GM04503 (cell line): Measurements from ENCODE around the gene NDEL1.

Experiments
- DNase-seq: peaks from one replicate; pipeline ENCODE4 v3.0.0-alpha.2; 2012; ENCODE audit warnings: low read depth

The NDEL1 gene

DNA sequence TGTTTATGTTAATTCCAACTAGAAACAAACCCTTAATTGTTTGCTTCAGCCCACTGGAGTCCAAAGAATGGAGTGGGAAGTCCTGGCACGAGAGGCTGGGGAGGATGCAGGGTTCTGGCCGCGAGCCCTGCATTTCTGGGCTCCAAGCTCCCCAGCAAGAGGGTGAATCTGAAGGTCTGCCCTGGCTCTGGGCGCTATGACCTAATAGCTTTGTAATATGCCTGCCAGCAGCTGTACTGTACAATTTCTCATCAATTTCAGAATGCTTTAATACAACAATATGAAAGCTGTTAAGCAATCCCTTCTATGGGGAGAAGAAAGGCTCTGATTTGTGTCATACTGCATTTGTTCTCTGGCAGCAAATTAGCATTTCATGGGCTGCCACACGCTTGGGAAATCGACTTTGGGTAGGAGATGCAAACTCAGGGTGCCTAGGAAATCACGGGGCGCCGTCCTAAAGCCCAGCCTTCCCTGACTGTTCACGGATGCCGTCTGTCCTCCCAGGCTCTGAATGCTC lies 43.8 kb downstream of the NDEL1 start:
- peak; percentile 92 for DNase-seq

DNA sequence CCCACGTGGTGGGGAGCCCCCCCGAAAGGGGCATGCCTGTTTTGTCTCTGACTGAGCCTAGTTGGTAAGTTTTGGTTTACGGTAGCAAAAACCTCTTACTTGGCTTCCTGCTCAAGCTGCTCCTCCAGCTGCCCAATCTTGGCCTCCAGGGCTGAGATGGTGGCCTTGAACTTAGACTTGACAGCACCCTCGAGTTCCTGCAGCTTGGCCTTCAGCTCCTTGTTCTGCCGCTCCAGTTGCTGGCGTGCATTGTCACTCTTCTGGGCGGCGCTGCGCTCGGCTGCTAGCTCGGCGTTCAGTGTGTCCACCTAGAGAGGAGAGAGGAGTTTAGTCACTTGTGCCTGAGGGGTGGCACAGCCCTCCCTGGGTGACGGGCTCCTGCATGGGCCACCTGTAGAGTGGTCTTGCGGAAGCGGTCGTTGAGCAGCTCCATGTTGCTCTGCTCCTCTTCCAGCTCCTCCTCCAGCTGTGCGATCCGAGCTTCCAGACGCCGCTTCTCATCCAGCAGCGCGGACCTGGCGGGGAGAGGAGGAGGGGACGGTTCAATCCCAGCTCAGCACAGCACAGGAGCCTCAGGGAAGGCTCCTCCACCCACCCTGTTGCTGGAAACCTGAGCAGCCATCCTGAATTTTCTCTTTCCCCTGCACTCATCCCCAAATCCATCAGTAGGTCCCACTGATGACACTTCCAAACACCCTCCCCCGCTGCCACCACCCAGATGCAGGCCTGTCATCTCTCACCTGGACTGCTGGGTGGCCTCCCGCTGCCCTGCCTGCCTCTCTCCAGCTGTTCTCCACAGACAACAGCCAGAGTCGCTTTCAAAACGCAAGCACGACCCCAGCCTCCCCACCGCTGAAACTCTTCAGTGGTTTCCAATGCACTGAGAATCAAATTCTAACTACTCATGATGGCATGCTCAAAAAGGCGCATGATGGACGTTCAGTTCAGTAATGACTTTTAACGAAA lies 44.6 kb downstream of the NDEL1 start:
- DNase-seq = no peak

DNA sequence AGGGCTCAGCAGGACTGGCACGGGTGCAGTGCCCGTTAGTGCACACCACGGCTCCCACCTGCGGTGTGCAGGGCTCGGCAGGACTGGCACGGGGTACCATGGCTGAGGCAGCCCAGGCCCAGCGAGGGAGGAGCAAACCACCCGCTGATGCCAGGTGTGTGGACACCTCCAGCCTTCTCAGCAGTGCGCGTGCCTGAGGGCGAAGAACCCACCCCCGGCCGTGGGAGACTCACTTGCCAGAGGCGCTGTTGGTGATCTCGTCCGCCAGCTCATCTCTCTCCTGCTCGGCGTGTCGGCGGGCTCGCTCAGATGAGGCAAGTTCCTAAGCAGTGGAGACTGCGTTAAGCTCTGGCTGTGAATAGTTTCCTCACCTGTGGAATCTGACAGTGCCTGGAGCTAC lies 45.4 kb downstream of the NDEL1 start:
- no peak for DNase-seq

DNA sequence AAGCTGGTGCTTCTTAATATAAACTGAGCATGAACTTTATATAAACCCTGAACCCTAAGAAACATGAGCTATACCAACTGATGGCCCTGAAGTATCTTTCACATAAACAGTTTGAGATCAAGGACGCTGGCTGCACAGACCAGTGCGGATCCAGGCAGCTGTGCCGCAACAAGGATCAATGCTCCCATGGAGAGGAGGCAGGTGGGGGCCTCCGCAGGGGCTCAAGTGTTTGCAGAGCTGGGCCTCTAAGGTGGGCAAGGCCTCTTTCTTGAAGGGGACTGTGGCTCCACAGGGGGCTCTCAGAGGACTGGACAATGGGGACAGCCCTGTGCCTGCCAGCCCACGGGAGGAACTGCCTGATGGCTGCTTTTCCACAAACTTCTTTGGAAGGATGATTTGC lies 46.0 kb downstream of the NDEL1 start:
- DNase-seq = no peak

DNA sequence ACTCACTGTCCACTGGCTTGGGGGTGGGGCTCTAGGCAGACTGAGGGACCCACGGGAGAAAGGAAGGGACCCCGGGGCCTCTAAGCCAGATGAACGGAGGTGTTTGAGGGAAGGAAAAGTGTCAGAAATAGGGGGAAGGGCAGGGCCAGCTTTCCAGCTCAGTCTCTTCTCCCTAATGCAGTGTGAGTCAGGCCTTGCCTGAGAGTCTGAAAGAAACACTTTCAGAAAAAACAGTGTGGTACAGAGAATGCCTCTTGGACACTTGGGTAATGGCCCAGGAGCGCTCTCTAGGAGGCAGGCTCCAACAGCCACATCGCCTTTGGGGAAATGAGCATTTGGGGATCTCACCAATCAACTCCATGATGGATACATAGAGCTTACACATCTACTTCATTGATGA lies 46.9 kb downstream of the NDEL1 start:
- no peak for DNase-seq

DNA sequence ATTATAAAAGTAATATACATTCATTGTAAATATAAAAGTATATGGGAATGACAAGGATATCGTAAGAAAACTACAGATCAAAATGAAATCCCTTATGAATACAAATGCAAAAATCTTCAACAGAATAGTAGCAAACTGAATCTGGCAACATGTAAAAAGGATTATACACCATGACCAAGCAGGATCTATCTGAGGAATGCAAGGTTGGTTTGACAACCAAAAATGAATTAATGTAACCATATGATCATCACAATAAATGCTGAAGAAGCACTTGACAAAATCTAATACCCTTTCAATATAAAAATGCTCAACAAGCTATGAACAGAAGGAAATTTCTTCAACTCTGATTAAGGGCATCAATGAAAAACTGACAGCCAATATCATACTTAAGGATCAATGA lies 48.8 kb downstream of the NDEL1 start:
- no peak for DNase-seq

DNA sequence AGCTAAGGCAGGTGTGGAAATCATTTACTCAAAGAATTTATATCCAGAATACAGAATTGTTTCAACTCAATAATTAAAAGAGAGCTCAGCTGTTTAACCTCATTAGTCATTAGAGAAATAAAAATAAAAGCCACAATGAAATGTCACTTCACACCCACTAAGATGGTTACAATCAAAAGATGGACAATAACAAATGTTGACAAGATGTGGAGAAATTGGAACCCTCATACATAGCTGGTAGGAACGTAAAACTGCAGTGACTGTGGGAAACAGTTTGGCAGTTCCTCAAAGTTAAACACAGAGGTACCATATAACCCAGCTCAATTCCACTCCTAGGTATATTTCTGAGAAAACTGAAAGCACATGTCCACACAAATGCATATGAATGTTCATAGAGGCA lies 49.8 kb downstream of the NDEL1 start:
- no peak for DNase-seq

DNA sequence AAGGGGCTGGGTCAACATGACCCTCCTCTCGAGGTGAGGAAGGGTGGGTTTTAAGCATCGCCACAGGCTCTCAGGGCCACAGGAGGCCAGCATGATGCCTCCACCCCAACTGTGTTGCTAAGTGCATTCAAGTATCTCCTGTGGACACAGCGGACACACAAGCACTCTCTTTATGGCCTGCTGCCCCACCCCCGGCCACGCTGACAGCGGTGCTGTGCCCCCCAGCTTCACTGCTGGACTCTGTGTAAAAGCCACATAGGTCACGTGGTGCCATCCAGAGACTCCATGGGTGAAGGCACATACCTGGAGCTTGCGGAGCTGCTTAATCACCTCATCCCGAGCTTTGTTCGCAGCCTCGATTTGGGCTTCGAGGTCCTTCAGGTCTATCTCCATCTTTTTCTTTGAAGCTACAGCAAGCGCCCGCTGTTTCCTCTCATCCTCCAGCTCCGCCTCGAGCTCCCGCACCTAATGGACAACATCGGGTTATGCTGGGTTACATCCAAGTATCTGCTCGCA lies 51.5 kb downstream of the NDEL1 start:
- DNase-seq = no peak

DNA sequence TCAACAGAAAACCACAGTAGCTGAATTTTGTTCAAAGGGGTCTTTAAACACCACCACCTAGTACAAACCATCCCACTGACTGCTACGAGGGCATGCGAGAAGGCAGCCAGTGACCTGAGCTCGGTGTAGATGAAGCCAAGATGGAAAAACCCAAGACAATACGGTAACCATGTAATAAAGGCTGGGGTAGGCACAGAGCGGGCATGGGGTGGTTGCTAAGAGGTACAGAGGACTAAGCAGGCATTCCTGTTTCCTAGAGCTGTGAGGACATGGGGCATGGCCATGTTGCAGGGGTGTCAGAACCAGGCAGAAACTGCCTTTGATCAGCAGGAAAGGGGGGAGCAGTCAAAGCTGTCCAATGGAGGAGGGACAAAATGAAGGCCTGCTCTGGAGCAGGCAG lies 52.1 kb downstream of the NDEL1 start:
- DNase-seq = no peak

DNA sequence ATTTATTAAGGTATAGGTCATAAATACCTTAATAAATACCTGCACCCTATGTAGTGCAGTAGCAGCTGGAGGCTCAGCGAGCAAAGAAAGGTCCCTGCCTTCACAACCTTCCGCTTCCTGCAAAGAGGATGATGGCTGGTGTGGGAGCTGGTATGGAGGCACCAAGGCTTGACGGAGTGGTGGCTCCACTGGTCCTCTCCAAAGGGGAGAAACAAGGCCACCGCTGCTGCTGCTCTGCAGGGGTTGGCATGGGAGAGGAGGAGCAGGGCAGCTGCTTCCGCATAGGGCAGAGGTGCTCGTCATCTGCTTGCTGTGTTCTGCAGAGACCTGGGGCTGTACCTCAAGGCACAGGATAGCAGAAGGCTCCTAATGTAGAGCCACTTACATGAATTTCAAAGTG lies 52.8 kb downstream of the NDEL1 start:
- no peak for DNase-seq

DNA sequence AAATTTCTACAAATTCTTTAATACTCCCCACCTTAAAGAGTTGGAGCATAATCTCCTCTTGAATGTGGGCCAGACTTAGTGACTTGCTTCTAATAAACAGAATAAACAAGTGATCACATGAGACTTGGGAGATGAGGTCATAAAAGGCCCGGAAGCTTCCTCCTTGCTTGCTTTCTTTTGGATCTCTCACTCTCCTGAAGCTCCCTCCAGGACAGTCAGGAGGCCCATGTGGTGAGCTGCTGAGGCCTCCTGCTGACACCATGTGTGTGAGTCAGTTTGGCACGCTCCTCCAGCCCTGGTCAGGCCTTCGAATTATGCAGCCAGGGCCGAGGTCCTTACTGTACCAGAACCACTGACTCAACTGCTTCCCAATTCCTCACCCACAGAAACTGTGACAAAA lies 53.2 kb downstream of the NDEL1 start:
- DNase-seq = peak; percentile 86

DNA sequence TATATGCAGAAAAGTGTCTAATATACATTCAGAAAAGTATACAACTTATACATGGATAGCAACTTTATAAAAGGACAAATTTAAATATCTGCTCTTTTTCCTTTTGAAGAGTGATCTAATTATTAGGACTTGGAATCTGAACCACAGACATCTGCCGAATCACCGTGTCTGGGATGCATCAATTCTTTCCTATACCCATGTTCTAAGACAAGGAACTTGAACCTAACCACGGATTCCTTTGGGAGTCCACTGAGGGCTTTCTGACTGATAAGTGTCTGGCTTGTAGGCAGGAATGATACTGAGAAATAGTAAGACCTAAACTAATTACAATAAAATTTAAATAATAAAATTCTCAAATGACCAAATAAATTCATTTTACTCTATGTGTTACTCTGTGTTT lies 54.2 kb downstream of the NDEL1 start:
- DNase-seq = no peak

DNA sequence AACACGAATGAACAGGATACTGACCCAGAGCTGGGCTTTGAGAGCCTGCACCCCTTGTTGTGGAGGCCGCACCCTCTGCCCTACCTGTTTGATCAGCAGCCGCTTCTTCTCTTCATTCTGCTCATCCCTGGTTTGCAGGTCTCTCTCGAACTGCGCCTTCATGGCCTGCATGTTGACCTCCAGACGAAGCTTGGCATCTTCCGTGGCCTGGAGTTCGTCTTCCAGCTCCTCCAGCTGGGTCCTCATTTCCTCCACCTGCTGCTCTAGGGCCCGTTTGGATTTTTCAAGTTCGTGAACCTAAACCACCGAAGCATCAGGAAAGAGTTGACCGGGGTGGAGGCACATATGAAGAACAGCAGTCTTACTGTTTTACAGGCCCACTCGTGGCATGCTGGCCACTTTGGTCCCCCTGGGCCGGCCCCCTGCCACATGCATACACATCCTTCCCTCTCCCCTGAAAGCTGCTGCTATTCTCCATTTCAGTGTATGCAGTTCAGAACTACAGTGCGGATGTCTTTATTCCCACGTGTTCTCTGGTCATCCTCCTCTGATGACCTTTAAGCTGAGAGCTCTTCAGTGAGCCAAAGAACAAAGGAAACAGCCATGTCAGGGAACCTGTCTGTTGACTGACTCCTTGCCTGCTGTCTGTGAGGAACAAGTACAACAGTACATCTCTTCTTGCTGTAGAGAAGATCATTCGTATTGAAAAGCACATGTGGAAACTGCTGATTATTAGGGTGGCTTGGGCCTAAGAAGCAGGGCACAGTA lies 54.8 kb downstream of the NDEL1 start:
- DNase-seq = no peak

DNA sequence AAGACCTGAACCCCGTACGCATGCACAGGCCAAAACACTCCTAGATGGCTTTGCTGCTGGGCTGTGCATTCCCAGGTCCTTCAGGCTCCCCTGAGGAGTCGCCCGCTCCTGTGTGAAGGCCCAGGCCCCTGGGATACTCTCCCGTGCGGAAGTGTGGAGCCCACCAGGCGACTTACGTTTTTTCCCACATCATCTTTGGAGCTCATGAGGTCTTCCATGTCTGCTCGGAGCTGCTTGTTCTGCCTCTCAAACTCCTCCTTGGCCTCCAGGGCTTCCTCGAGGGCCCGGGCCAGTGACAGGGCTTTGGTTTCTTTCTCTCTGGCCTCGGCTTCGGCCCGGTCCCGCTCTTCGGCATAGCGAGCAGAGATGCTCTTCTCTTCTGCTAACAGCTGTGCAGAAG lies 56.4 kb downstream of the NDEL1 start:
- no peak for DNase-seq

DNA sequence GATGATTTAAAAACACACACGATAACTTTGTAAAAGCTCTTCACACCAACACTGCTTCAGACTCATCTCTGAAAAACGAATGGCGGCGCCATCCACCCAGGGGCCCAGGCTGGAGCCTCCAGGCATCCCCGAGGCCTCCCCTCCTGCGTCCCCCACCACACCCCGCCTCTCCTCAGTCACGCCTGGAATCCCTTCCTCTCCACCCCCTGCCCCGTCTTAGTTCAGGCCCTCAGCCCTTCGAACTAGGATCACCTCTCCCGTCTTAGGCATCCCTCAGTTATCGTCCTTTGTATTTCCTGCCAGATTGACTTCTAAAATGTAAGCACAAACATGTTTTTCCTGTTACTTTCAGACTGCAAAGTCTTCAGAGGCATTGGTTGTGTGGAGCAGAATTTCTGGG lies 58.3 kb downstream of the NDEL1 start:
- DNase-seq = no peak

DNA sequence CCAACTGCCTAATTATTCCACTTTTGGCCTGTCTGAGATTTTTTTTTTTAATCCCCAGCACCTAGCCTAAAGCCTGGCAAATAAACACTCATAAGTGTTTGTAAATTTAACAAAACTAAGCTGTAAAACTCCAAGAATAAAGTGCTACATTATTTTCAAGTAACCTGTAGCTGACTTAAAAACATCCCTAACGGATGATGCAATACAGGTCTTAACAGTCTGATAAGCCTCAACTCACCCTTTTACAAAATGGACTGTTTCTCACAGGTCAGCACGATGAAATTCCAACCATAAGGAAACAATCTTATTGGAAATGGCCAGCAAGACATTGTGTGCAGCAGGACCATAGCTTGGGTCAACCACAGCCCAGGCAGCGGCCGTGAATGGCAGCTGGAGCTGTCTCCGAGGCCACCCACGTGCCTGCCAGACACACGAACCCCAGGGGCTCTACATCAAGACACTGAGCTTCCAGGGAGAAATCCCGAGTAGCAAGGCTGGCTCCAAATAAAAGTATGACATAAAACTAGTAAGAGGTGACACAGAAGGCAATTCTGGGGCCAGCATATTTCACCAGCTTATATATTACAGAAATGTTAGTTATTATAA lies 58.9 kb downstream of the NDEL1 start:
- no peak for DNase-seq

DNA sequence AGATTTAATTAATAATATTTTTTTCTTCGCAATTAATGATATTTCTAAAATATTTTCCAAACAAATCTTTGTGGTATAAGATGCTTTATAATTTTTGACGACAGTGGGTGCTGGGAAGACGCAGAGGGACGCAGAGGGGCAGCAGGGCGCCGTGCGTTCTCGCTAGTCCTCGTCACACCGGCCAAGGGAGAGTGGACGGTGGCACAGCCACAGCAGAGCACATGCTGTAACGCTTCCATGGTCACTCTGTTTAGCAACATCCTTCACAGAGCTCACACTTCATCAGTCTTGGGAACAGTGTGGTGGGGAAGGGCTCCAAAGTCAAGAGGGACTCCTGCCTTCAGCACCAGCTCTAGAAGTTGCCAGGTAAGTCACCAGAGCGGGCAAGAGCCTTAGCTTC lies 60.4 kb downstream of the NDEL1 start:
- DNase-seq = no peak

DNA sequence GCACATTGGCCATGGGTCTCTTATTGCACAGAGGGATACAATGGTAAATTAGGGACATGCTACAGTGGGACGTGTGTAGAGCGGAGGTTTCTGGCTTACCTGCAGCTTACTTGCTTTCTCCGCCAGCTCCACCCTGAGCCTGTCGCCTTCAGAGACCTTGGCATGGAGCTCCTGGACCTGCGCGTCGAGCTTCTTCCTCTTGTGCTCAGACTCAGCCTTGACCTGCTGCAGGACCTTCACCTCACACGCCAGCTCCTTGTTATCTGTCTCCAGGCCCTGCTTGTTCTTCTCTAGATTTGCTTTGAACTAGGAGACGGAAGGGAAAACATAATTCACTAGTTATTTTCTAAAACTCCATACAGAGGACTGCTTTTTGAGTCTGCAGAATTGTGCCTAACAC lies 63.5 kb downstream of the NDEL1 start:
- no peak for DNase-seq

DNA sequence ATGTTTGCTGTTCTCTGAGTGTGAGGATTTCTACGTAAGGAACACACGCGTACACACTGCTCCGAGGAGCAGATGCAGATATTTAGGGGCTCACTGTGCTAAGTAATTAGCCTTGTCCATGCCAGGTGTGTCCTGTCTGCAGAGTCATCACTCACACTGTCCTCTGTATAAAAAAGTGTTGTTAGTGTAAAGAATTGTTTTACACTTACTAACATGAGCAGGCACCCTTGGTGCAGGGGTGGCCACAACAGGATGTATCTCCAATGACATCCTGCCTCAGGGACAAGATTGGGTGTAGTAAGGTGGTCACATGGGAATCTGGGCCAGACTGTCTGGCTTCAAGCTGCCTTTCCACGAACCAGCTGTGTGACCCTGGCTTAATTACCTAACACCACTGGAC lies 63.9 kb downstream of the NDEL1 start:
- no peak for DNase-seq

DNA sequence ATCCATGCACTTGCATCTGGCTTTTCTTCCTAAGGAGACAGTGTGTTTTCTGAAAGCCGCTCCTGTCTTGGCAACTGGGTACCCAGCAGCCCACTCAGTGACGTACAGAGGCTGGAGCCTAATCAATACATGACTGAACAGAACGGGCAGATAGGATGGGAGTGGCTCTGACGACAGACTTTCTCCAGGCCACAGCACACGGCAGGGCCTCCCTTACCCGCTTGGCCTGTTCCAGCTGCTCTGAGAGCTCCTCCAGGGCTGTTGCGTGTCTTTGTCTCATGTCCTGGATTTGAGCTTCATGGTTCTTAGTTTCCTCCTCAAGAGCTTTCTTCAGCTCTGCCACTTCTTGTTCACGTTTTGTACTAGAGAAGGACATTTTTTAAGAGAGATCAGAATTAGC lies 64.9 kb downstream of the NDEL1 start:
- no peak for DNase-seq

DNA sequence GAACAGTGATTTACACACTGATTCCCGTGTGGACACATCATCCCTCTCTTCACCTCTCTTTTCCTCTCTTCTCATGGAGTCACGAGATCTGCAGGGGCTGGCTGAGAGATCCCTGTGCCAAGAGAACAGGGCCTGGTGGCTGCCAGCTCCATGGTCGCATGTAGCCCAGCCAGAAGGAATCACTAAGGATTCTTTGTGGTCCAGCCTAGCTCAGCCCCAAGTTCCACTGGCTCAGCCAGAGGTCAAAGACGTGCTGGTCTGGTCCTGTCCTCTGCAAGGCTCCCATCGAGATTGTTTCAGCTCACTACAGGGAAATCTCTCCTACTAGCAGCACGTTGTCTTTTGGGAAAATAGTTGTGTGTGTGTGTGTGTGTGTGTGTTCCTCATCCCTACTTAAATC lies 66.4 kb downstream of the NDEL1 start:
- no peak for DNase-seq

DNA sequence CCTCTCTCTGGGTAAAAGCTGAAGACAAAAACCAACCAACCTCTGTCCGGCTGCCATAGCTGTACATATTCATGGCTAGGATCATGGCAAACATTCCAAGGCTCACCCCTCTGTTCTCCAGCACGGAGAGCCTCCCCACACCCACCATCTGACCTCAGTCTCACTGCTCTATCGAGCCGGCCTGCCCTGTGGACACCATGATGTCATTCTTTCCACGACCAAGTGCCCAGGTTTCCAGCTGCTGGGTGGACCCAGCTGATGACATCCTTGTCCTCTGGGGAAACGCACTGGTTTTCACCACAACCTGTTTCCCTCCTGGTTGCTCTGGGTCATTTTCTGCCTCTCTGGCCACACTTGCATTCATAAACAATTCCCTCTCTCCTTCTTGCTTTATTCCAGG lies 67.7 kb downstream of the NDEL1 start:
- DNase-seq = no peak

DNA sequence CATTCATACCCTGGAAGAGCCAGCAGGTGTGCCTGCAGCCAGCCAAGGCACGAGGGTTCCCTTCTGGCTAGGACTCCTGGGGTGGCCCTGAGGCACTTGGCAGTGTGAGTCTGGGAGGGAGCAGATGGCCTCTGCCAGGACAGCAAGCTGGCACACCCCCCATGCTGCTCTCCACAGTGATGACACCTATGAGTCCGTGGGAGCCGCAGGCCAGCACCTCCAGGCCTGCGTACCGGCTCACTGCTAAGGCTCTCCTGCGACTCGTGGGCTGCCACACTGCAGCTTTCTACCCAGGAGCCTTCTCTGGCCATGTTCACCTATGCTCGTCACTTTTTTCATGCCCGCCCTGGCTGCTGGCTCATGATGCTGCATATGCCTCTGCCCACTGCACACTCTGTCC lies 68.1 kb downstream of the NDEL1 start:
- DNase-seq = no peak
